Fibroblast of skin of left biceps (primary cell): ENCODE measurements around the gene PSMB5.

ENCODE experiments used
- DNase-seq, 2 experiments: peaks; one replicate each; pipeline ENCODE4 v3.0.0-alpha.2; 2013; ENCODE audit warnings: low read depth in 2 of 2

The PSMB5 gene

DNA sequence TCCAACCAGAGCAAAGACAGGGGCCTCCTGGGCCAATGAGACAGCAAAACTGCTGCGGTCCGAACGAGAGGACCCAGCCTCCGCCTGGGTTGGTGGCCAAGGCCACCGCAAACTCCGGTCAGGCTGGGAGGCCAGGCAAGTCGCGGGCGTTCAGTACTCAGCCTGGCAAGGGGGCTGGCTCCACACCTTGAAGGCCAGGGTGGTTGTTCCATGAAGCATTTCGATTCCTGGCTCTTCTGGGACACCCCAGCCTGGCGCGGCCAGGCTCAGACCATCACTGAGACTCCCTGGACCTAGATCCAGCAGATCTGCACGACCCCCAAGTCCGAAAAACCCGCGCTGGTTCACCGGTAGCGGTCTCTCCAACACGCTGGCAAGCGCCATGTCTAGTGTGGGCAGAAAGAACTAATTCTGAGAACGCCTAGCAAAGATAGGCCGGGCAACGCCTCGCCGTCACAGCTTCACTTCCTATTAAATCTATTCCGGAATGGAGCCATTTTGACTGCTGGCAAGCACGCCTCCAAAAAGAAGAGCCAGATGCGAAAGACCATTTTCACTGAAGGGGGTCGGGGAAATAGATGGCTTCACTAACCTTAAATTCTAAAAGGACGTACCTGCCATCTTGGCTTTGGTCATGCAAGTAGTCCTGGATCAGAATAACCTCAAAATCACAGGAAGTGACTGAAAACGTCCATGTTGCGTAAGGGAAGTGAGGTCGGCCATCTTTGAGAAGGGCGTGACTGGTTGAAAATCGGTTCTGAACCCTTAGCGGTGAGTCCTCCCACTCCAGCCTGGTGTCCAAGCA, at the start of gene PSMB5:
TSS of gene PSMB5 (minus strand) at position 403 of the 805 bp plus-strand sequence. CDS start at position 384, 19 bp downstream.
- peak; percentile 82 for DNase-seq

DNA sequence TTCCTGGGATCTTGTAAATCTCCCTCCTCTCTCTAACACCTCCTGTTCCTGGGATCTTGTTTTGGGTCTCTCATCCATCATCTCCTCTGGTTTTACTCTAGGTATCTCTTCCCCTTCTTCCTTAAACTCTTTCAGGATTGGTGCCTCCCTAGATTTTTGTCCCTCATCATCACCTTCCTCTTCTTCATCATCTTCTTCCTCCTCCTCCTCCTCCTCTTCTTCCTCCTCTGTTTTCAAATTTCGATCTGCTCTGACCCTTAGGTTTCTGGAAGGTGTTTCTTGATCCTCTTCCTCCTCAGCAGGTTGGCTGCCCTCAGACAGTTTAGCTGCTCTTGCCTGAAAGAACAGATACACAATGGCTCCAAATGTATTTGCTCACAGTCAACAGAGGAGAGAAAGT, 45.8 kb upstream of the PSMB5 start:
- no peak for DNase-seq

DNA sequence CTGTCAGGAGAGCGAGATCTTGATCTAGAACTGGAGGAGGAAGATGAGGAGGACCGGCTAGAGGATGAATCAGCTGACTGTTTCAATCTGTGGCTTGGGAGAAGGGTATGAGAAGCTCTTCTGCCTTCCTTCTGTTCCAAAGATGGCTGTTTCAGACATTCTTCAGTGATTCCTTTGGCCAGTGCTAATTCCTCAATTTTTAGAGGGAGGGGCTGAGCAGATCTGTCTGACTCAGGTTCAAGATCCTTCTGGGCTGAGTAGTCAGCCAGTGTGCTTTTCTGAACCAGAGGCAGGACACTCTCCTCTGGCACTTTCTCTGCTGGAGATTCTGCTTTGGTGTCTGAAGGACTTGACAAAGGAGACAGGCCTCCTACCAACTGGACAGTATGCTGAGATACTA, 45.0 kb upstream of the PSMB5 start:
- DNase-seq, result no peak

DNA sequence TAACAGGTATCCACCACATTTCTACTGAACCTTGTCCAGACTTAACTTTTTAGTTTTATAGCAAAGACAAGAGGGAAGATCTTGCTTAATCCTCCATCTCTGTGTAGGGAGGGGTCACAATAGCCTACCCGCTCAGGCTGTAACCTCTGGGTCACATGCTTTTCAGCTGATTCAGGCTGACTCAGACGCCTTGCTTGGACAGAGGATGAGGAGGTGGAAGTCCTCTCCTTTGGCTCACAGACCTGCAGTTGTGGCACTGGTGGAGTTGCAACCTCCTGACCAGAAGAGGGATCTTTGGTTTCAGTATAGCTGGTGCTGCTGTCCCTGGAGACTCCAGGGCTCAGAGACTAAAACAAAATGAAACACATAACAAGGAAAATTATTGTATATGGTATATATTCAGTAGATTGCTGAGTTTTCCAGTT, 44.0 kb upstream of the PSMB5 start:
- DNase-seq, result peak; percentile 29 to 30

DNA sequence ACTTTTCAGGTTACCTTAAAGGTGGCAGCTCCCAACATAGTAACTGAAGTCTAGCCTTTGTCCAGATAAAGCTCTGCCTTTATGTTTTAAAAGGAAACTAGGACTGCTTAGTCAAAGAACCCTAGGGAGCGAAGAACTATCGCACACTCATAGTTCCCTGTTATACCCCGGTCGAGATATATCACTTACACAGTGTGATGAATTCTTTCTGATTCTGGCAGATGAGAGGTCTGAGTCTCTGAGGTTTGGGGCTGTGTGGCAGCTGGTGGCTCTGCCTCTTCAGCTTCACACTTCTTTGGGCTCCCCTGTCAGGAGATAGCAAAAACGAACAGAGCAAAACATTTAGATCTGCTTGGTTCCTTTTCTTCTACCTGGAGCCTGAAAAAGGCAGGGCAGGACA, 43.3 kb upstream of the PSMB5 start:
- no peak for DNase-seq

DNA sequence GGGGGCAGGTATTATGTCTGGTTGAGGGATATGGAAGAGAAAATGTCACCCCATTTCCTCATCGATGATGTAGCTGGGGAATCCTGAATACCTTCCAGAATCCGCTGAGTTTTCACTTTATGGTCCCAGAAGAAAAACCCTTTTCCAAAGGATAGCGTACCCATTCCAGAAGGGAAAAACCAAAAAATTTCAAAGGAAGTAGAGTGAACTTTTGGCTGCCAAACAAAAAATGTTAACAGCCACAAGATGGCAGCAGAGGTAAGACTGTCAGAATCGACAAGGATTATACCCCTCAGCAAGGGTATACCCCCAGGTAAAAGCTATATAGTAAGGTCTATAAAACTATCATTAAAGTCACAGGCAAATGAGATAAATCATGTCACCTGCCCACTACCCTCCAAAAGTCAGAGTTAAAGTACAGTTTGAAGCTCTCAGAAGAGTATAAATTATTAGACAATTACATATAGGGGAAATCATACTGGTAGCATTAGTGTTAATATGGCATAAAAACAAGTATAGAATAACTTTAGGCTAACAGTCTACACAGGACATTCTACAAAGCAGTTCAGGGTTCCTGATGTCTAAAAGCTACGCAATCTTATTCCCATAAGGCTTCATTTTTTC, 42.2 kb upstream of the PSMB5 start:
- DNase-seq, result no peak

DNA sequence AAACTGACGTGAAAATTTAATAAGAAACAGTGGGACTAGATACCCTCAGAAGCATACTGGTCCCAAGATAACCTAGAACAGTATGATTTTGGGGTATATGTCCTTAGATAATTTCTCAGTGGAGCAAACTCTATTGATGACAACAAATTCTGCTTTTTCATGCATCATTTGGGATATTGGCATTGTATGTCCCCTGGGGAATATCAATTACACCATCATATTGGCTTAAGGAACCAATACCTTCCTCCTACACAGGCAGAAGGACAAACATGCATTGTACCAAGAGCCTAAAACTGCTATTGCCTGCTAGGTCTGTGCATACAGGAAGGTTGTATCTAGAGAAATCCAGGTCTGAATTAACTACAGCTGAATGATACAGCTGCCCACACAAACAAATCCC, 40.2 kb upstream of the PSMB5 start:
- no peak for DNase-seq

DNA sequence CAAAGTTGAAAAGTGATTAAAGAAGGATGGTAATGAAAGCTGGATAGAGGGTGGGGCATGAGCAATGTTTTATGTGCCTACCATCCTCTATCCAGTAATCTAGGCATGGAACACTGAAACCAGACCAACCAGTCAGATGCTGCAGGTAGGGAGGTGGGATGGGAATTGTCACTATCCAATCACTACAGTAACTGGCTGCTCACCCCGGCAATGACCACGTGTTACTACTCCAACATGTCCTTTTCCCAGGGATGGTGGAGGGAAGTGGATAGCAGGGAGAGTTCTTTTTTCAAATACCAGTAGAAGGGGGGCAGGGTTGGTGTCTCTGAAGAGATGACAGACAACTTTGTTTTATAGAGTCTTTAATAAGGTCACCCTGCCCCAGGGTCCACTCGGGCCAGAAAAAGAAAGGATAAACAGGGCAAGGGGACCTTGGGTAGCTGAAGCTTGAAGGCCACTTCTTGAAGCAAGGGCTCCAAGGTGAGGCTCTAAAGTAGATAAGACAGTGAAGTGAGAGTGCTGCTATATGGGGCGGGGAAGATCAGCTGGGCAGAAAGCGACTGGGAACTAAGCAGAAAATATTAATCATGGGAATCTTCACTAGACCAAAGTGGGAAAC, 37.3 kb upstream of the PSMB5 start:
- DNase-seq, result no peak

DNA sequence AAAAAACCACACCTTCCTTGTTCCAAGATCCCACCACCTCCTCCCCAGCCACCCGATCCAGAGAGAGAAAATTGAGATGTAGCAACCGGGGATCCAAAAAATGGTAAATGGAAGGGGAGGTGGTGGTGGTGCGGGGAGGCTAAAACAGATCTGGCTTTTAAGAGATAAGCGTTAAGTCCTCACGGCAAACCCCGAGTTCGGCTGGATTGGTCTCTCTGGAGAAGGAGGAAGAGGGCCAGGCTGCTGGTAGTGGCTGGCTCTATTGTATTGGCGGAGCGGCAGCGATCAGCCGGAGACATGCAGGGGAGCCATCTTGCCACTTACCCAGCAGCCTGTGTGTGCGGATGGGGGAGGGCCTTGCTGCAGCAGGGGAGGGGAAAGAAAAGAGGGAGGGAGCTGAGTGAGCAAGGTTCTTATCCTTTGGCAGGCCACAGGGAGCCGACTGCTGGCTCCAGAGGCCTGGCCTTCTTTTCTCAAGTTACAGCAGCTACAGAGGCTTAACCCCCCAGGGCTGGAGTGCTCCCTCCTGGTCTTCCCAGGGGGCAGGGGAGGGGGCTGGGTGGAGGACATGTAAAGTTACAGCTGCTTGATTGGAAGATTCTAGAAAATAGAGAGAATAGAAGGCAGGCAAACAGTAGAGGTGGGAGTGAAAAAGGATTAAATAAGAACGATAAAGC, 36.7 kb upstream of the PSMB5 start:
- DNase-seq, result peak; percentile 70

DNA sequence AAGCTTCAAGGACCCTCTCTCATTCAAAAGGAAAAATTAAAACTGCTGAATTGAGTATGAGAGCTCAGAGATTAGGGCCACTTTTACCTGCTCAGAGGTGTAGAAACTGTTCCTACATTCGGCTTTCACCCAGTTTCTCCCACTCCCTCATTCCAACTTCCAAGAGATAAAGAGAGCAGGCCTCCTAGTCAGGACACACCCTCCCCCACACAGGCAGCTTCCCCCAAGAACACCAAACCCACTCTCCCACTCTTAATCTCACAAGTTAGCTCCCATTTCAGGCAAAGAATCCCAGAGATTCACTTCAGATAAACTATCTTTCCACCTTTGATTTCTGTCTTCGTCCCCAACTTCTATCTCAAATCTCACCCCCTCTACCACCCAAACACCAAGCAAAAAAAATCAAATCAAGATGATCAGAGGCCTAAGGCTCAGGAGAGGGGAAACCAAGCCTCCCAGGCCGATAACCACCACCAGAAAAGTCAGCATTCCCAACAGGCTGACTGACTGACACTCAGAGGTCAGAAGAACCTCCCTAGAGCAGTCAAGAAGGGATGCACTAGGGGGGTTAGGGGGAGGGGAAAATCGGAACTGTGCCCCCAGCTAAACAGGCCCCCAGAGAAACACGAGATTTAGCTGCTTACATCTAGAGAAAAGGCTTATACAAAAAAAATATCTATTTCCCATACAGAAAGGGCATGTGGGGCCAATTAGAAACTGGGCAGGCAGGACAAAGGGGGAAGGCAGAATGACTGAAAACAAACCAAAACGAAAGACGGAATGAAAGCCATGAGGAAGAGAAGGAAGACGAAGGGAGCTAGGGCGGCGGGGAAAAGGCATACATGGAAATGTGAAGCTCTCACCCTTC, 35.8 kb upstream of the PSMB5 start:
- no peak for DNase-seq

DNA sequence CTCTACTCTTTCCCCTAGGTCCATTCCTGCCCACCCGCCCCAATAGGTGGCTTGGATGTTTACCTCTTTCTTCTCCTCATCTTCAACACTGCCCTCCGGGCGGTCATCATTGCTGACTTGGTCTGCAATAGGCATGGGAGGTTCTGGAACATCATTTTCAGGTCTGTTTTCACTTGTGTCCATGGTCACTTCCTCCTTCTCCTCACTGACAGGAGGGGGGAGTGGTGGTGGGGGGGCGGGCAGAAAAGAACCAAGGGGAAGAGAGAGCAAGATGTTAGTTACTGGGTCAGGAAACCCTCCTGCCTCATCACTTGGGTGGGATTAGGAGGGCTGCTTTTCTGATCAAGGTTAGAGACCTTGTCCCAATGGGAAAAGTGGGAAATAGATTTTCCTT, 34.7 kb upstream of the PSMB5 start:
- DNase-seq, result no peak

DNA sequence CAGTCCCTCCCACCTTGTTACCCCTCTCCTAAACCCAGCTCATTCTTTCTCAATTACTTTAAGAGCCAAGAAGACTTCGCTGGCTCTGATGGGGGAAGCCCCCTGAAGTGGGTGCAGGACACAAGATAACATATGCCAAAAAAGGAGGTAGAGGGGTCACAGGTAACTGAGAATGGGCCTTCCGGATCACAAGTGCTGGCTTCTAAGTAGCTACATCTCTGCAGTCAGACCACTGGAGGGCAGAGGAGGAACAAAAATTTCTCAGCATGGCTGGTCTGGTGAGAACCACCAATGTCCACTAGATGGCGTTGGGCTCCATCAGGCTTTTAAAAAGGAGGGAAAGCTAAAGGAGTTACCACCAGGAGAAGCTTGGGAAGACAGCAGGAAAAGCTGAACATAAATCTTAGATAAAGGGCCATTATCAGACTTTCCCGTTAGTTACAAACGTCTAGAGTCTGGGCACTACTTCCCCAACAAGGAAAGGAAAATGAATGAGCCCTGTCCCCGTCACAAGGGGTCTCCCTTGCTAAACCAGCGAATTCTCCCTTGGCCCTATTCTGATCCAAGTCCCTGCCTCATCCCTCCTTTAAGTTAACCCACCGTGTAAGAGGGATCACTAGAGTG, 34.2 kb upstream of the PSMB5 start:
- DNase-seq, result peak; percentile 64 to 72

DNA sequence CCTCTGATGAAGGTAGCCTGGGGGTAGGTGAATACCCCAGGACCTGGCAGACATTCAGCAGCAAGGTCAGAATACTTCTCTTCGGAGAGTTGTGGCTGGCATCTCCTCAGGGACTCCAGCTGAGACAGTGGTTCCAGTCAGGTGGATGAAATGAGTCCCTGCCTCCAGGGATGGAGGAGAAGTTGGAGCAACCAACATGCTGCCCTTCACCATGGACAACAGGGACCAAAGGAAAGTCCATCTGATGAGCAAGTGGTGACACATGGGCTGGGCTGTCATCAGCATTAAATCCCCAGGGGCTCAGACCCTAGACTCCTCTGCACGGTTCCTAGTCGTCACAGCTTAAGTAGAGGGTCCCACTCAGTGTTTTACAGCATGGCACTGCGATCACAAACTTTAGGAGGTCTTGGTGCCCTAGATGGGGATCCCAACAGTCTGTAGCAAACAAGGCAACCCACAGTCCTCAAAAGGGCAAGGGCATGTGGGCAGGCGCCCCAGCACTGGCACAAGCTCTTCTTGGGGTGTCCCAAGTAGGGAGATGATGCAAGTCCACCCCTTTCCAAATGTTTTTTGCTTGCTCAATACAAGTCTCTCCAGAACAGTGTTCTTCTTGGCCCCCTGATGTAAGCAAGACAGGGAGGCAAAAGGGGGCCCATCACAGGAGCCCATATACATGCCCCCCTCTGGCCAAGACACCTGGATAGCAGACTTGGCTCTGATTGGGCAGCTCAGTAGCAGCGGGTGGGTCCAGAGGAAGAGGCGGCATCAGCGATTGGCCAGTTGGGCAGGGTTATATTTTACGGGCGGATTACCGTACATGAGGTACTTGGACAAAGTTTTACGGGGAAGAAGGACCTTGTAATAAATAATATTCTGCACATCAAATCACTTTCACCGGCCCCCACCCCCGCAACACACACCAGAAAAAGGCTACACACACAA, 33.4 kb upstream of the PSMB5 start:
- no peak for DNase-seq

DNA sequence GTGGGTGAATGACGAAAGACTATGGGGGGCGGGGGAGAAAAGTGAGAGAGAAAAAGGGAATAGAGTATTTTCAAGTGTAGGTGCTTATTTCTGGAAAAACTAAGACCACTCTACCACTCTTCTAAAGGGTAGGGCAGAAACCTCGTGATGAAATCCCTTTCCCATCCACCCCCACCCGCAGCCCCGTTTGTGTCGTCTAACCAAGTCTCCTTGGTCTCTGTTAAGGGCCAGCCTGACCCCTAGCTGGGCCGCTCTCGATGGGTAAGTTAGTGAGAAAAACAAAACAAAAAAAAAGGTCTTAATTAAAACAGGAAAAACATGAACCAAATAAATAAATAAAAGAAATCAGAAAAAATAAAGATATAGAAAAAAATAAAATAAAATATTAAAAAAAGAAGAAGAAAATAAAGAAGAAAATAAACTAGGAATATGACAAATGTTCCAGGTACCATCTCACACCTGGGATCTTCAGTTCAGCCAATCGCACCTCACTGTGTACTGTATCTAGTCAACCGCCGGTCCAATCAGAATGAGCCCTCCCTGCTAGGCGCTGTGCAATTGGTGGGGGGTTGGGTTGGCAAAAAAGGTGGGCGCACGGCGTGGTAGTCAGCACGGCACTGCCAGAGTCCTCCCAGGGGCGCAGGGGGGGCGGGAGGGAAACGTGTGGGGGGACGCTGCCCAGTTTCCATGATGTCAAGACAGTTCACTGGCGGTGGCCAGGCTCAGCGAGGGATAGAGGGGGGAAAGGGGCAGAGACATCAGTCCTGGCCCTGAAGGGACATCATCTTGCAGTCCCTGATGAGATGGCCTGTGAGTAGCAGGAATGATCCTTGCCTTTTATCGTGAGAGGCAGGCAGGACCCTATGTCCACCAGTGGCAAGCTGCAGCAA, 32.4 kb upstream of the PSMB5 start:
- DNase-seq, result no peak

DNA sequence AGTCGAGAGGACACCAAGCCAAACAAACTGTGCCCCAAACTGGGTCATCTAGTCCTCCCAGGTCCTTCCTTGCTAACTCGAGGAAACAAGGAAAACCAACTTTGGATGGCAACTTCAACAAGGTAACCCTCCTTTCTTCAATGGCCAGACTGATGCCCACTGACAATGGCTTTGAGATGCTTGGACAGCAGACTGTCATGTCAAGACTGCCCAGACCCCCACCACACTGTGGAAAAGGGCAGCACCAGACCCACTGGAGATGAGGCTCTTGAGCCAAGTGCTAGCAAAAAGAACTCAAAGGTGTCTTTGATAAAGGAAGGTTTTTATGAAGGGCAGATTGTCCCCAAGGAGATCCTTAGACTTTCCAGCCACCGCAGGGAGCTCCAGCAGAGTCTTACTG, 31.7 kb upstream of the PSMB5 start:
- no peak for DNase-seq

DNA sequence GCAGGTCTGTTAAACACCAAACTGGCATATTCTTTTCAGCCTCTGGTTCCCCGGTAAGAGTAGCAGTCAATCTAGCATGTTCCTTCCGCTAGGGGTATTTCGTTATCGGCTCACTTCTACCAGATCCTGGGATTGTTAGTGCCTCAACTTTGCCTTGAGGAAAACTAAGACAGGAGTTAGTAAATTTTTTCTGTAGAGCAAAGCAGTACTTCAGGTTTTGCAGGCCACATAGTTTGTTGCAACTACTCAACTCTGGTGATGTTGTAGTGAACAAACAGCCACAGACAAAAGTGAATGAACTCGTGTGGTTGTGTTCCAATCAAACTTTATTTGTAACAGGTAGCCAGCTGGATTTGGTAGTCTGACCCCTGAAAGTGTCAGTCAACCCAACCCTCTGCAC, 28.9 kb upstream of the PSMB5 start:
- no peak for DNase-seq

DNA sequence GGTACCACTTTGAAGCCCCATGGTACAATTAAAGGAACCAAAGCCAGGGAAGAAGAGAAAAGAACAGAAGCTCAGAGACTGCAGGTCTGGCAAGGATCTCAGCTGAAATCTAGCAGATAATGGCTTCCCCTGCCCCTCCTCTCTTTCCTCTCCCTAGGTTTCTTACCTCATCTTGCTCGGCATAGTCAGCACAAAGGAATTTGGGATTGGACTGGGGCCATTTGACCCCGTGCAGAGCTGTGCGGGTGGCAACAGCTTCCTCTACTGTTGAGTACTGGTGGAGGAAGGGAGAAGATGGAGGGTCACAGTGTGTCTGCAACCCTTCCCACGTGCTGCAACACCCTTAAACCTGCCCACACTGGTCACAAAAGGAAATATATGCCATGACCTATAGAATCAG, 27.3 kb upstream of the PSMB5 start:
- DNase-seq, result peak; percentile 83 to 86

DNA sequence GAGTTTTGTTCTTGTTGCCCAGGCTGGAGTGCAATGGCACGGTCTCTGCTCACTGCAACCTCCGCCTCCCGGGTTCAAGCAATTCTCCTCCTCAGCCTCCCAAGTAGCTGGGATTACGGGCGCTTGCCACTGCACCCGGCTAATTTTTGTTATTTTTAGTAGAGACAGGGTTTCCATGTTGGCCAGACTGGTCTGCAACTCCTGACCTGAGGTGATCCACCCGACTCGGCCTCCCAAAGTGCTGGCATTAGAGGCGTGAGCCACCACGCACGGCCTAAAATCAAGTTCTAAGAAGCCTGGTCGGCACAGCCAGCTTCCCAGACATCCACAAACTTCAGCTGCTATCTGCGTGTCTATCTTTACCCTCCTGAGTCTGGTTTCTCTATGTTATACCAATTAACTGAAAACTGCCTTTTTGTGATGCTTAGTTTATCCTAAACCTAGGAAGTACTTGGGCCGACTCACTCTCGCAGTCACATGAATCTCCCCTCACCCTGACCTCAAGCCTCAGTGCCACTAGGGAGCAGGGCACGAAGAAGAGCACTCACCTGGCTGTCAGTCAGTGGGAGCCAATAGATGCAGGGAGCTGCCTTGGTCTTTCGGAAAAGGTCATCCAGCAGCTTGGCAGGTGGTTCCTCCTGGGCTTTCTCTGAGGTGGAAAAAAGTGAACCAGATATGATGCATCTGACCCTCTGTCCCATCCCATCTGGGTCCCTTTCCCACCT, 26.0 kb upstream of the PSMB5 start:
- DNase-seq, result no peak
